Right cardiac atrium (tissue), 5 donors: ENCODE results near the gene ZSWIM1. TPM values are rescaled to one million over a fixed set of nuclear protein-coding genes. Genes with fewer than 3 reads are reported as not detected.
"Not testable (repeated sequence)": the region's sequence is repeated elsewhere in the genome, so short reads cannot be mapped to it uniquely, and the experiment has no call there.

Source experiments
- ATAC-seq, 2 donors: fragments of 200-7000 bp; cut with Tn5 transposase; one replicate each; pipeline versions ENCODE4 v1.8.0 to v1.9.1; 2020; ENCODE audit warnings: moderate library complexity in 2 of 2, mild to moderate bottlenecking in 1 of 2
- DNase-seq, 3 donors: peaks; one replicate each; pipeline ENCODE4 v3.0.0-alpha.2; 2020
- H3K27ac ChIP-seq: one replicate; pipeline ENCODE4 v1.5.1; 2013; ENCODE audit warnings: mild to moderate bottlenecking, low read length, control low read depth, moderate library complexity
- H3K27me3 ChIP-seq: one replicate; pipeline ENCODE4 v1.6.1; 2013; ENCODE audit not compliant: control insufficient read depth, insufficient read depth
- H3K4me1 ChIP-seq: one replicate; pipeline ENCODE4 v1.6.1; 2013; ENCODE audit warnings: low read length; ENCODE audit not compliant: control insufficient read depth, insufficient read depth
- H3K4me3 ChIP-seq: one replicate; pipeline ENCODE4 v1.5.1; 2013; ENCODE audit warnings: low read length, control low read depth
- H3K9me3 ChIP-seq: one replicate; pipeline ENCODE4 v1.6.1; 2013; ENCODE audit warnings: low read length; ENCODE audit not compliant: control insufficient read depth
- WGBS: extraction: QIAGEN DNeasy Blood & Tissue Kit; methylation state at CpG from one replicate; pipeline ENCODE4 v1.1.7; 2013; 5-methylcytosine and 5-hydroxymethylcytosine counted together
- intact Hi-C, 4 donors: fragments of 100-400 bp; cut with DNase I; formaldehyde crosslinking; loops; one replicate each; pipeline versions ENCODE4 v1.11.0 to v1.14.0; 2022 to 2023
- polyA plus RNA-seq: library from polyadenylated mRNA; stranded (reverse); fragments of 200-250 nt; gene quantifications from one replicate; pipeline ENCODE4 v1.2.3, GENCODE V29; 2013
- total RNA-seq, 4 donors: library from RNA; stranded (reverse); fragmentation: NEBNext Ultra II Directional; extraction: Animal tissue kit (Norgen Biotek cat#: 25700); gene quantifications; one replicate each; pipeline ENCODE4 v1.2.1, GENCODE V29; 2021
- donor health status: healthy with polysubstance abuse.
- donor health status: DM: no; HTN: yes; CAD: no.
- donor health status: DM: no; HTN: no; CAD: no.
- donor health status: DM: no; HTN: yes; CAD: no; lungs with severe emphysema.
- donor health status: DM: yes; HTN: yes; CAD: no.

ZSWIM1 gene
- total and polyA plus RNA-seq, 5 donors, result 5.5 to 13.5 (median 10.9) TPM

- no peaks in the 10 kb centered on the region for H3K9me3 ChIP-seq
- no peaks in the 10 kb centered on the region for H3K4me1 ChIP-seq
- H3K27me3 ChIP-seq, result no peaks in the 10 kb centered on the region
- 88% methylated on average over 13 of the region's 13 CpGs for WGBS
- no peak overlapping the region for H3K4me3 ChIP-seq
- H3K27ac ChIP-seq, result no peak overlapping the region
- intact Hi-C loops, result loop anchor here in 2 of 4 donors (10.0 kb wide), 2 partner anchors 56 to 66 kb away; no protein-coding TSS in a partner anchor
- no peak for ATAC-seq
- DNase-seq, result peak in 1 of 3 donors; percentile 57
These were observed 18.2 kb downstream of the ZSWIM1 start for GRCh38 chr20:45899046-45899835.

DNA sequence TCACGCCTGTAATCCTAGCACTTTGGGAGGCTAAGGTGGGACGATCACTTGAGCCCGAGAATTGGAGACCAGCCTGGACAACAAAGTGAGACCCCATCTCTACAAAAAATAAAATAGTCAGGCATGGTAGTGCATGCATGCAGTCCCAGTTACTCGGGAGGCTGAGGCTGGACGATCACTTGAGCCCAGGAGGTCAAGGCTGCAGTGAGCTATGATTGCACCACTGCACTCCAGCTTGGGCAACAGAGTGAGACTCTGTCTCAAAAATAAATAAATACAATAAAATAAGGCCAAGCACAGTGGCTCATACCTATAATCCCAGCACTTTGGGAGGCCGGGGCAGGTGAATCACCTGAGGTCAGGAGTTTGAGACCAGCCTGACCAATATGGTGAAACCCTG is 20.3 kb downstream of the ZSWIM1 start:
- 97% methylated on average over 6 of the region's 6 CpGs for WGBS
- intact Hi-C loops, H3K27ac ChIP-seq, H3K9me3 ChIP-seq, ATAC-seq, H3K27me3 ChIP-seq, H3K4me3 ChIP-seq, H3K4me1 ChIP-seq, DNase-seq: not testable (repeated sequence)

GRCh38 chr20:45902199-45902701 is 21.2 kb downstream of the ZSWIM1 start:
- Histone ChIP-seq H3K27ac (no peak overlapping the region), H3K27me3 (no peaks in the 10 kb centered on the region), H3K4me3 (no peak overlapping the region), H3K9me3 (no peaks in the 10 kb centered on the region), H3K4me1 (no peaks in the 10 kb centered on the region)
- DNase-seq (peak in 1 of 3 donors; percentile 35), ATAC-seq (no peak)
- intact Hi-C loops, result no loop called here
- 92% methylated on average over 14 of the region's 14 CpGs for WGBS

GRCh38 chr20:45904583-45905504 is 23.8 kb downstream of the ZSWIM1 start:
- 83% methylated on average over 16 of the region's 16 CpGs for WGBS
- intact Hi-C loops, result no loop called here
- no peaks in the 10 kb centered on the region for H3K27me3 ChIP-seq
- ATAC-seq (no peak), DNase-seq (peak in 1 of 3 donors; percentile 22)
- H3K9me3 ChIP-seq, result no peaks in the 10 kb centered on the region
- H3K27ac ChIP-seq, result no peak overlapping the region
- H3K4me3 ChIP-seq, result no peak overlapping the region
- H3K4me1 ChIP-seq, result no peaks in the 10 kb centered on the region

DNA sequence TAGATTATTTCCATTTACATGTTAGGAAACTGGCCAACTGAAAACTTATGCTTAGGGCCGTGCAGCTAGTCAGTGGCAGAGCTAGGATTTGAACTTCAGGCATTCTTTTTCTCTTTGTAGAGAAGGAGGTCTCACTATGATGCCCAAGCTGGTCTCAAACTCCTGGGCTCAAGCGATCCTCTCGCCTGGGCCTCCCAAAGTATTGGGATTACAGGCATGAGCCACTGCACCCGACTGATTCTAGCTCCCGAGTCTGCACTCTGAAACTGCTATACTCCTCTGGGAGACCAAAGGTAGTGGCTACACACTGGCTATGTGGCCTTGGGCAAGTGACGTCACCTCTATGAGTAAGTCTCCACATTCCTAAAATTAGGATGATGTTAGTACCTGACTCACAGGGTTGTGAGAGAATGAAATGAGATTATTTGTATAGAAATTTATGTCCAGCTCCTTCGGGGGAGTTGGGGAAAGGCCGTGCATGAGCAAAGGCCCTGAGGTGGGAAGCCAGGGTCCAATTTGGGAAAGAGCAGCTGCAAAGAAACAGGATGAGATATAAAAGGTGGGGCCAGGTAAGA is 24.6 kb downstream of the ZSWIM1 start:
- Histone ChIP-seq H3K27ac (no peak overlapping the region), H3K9me3 (no peaks in the 10 kb centered on the region), H3K4me1 (no peaks in the 10 kb centered on the region), H3K4me3 (no peak overlapping the region), H3K27me3 (no peaks in the 10 kb centered on the region)
- intact Hi-C loops, result no loop called here
- ATAC-seq, result no peak
- peak in 1 of 3 donors; percentile 4 for DNase-seq
- 87% methylated on average over 8 of the region's 8 CpGs for WGBS

DNA sequence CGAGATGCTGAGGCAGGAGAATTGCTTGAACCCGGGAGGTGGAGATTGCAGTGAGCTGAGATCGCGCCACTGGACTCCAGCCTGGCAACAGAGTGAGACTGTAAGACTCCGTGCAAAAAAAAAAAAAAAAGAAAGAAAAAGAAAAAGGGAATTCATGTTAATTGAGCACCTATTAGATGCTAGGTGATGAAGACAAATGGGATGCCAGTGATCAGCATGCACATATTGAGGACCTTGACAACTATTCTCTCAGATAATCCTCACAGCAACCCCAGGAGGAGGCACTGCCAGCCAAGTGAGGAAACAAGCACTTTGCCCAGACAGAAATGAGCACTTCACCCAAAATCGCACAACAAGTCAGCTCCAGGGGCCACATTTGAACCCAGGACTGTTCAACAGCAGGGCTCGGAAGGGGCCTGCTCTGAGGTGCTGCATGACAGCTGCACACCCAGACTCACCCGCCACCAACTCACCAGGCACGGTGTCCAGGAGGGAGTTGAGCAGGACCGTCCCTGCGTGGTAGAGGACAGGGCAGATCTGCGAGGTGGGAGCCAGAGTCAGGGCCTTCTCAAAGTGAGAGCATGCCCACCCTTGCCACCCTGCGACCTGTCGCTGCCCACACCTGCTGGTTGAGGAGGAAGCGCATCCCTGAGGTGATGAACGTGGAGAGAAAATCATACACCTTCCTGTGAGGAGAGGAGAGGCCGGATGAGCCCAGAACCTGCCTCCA is 26.4 kb downstream of the ZSWIM1 start:
- Histone ChIP-seq H3K27ac (no peak overlapping the region), H3K9me3 (no peaks in the 10 kb centered on the region), H3K27me3 (no peaks in the 10 kb centered on the region), H3K4me1 (peaks cover 2% of the 10 kb centered on the region), H3K4me3 (no peak overlapping the region)
- intact Hi-C loops, result no loop called here
- ATAC-seq (no peak), DNase-seq (no peak)
- WGBS, result 94% methylated on average over 17 of the region's 17 CpGs

DNA sequence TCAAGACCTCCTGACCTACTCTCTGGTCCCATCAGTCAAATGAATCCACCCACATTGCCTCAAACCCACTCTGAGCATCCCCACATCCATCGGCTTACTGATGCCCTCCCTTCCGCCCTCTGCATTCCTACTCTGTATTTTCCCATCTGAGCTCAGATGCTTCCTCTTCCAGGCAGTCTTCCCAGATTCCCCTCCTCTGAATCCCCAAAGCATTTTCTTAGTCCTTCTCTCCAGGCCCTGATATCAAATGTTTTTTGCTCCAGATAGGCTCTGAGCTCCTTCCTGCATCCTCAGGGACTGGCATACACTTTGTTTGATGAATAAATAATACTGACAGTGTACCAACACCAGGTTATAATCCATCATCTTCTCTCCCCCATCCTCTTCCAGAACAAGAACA is 27.1 kb downstream of the ZSWIM1 start:
- Histone ChIP-seq H3K27ac (no peak overlapping the region), H3K4me3 (no peak overlapping the region), H3K4me1 (peaks cover 4% of the 10 kb centered on the region), H3K9me3 (no peaks in the 10 kb centered on the region), H3K27me3 (no peaks in the 10 kb centered on the region)
- DNase-seq (no peak), ATAC-seq (no peak)
- intact Hi-C loops, result no loop called here
- WGBS, result 91% methylated on average over 2 of the region's 2 CpGs

DNA sequence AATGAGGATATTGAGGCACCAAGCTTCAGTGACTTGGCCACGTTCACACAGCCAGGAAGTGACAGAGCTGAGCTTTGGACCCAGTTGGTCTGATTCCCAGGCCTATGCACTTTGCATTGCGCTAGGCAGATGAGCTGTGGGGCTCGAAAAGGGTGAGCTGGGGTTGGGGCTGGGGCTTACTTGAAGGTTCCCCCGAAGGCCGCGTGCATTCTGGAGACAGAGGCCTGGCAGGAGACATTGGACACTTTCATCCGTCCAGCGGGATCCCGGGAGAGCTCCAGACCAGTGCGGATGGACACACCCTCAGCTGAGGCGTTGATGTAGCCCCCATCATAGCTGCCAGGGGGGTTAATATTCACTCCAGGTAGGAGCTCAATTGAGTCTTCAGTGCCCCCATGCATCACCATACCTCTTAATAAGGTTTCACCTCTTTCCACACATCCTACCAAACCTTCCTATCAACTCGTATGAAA is 28.3 kb downstream of the ZSWIM1 start:
- intact Hi-C loops, result no loop called here
- ATAC-seq, result no peak

GRCh38 chr20:45909817-45910669 is 29.0 kb downstream of the ZSWIM1 start:
- intact Hi-C loops, result no loop called here
- Histone ChIP-seq H3K4me3 (no peak overlapping the region), H3K9me3 (no peaks in the 10 kb centered on the region), H3K27ac (no peak overlapping the region), H3K27me3 (no peaks in the 10 kb centered on the region), H3K4me1 (peaks cover 4% of the 10 kb centered on the region)
- 75% methylated on average over 22 of the region's 22 CpGs for WGBS
- ATAC-seq (no peak), DNase-seq (peak in 2 of 3 donors; percentile 24 to 62)

More for the DNA sequence above, 28.3 kb downstream of the ZSWIM1 start:
- no peaks in the 10 kb centered on the region for H3K27me3 ChIP-seq
- no peaks in the 10 kb centered on the region for H3K9me3 ChIP-seq
- WGBS, result 87% methylated on average over 12 of the region's 12 CpGs
- H3K4me3 ChIP-seq, result no peak overlapping the region
- H3K4me1 ChIP-seq, result peaks cover 4% of the 10 kb centered on the region
- peak in 1 of 3 donors; percentile 49 for DNase-seq
- H3K27ac ChIP-seq, result no peak overlapping the region
